ENCODE measurements around the gene PIGB.

PIGB gene

DNA sequence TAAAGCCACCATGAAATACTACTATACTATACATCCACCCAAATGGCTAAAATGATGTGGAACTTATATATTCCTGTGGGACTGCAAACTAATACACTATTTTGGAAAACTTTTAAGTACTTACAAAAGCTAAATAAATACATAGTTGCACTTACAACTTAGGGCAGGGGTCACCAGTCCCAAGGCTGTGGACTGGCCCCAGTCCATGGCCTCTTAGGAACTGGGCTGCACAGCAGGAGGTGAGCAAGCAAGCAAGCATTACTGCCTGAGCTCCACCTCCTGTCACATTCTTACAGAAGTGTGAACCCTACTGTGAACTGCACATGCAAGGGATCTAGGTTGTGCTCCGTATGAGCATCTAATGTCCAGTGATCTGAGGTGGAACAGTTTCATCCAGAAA, 18.1 kb downstream of the PIGB start:
- TF ChIP-seq CTCF (IDR thresholded peaks at IDR 0.05; ENCODE audit: insufficient read depth, low read depth, low read length, missing control alignments) = no peak
- no peak for DNase-seq (ENCODE audit: low read depth)
- no peak overlapping the region for H3K4me3 ChIP-seq (ENCODE audit: low read length)

DNA sequence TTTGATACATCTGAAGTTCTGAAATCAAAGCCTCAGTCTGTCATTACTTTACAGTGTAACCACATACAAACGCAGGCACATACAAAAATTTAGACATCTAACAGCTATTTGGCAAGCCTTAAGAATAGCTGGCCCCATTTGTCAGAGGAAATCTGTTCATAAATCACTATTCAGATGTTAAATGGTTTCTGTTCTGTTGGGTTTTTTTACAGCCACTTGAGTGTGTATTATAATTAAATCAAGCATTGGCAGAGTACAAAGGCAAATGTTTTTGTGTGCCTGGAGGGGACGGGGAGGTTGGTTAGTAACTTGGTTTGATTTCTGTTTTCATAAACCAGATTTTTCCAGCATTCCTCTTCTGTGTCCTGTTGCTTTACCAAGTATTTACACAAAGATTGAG, 24.1 kb downstream of the PIGB start:
- no peak for DNase-seq (ENCODE audit: low read depth)
- TF ChIP-seq CTCF (IDR thresholded peaks at IDR 0.05; ENCODE audit: insufficient read depth, low read depth, low read length, missing control alignments) = no peak
- no peak overlapping the region for H3K4me3 ChIP-seq (ENCODE audit: low read length)

- no peak overlapping the region for H3K4me3 ChIP-seq (ENCODE audit: low read length)
- DNase-seq (ENCODE audit: low read depth) = peak; percentile 63
- no peak for TF ChIP-seq CTCF (IDR thresholded peaks at IDR 0.05; ENCODE audit: insufficient read depth, low read depth, low read length, missing control alignments)
Measured at GRCh38 chr15:55344206-55344605, 25.2 kb downstream of the PIGB start.

DNA sequence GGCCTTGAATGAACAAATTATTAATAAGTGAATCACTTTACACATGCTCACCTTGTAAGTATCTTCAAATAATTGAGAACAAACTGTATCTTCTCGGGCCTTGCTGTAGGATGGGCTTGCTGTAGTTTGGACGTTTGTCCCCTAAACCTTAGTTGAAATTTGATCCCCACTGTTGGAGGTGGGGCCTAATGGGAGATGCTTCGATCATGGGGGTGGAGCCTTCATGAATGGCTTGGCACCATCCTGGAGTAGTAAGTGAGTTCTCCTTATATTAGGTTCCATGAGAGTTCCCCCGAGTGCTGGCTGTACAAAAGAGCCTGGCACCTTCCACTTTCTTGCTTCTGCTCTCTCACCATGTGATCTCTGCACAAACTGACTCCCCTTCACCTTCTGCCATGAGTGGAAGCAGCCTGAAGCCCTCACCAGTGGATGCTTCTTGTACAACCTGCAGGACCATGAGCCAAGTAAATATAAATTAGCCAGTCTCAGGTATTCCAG, 29.3 kb downstream of the PIGB start:
- no peak overlapping the region for H3K4me3 ChIP-seq (ENCODE audit: low read length)
- TF ChIP-seq CTCF (IDR thresholded peaks at IDR 0.05; ENCODE audit: insufficient read depth, low read depth, low read length, missing control alignments) = no peak
- no peak for DNase-seq (ENCODE audit: low read depth)

GRCh38 chr15:55349282-55349681, 30.3 kb downstream of the PIGB start:
- no peak for DNase-seq (ENCODE audit: low read depth)
- TF ChIP-seq CTCF (IDR thresholded peaks at IDR 0.05; ENCODE audit: insufficient read depth, low read depth, low read length, missing control alignments) = no peak
- H3K4me3 ChIP-seq (ENCODE audit: low read length) = no peak overlapping the region

DNA sequence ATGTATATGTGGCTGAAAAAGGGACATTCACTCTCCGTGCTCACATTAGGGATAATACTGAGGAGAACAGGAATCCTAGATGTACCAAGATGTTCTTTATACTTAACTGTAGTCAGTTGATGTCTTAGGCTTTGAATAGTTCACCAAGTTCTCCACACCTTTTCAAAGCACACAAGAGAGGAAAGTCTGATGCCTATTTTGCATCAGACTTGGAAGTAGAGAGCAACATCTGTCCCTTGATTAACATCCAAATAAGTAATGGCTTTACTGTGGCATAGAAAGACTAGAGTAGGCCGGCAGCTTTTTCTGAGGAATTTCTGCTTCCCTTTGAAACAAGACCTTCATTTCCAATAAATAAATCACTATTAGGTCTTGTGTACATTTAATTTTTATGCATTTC, 34.0 kb downstream of the PIGB start:
- TF ChIP-seq CTCF (IDR thresholded peaks at IDR 0.05; ENCODE audit: insufficient read depth, low read depth, low read length, missing control alignments) = no peak
- DNase-seq (ENCODE audit: low read depth) = no peak
- no peak overlapping the region for H3K4me3 ChIP-seq (ENCODE audit: low read length)

DNA sequence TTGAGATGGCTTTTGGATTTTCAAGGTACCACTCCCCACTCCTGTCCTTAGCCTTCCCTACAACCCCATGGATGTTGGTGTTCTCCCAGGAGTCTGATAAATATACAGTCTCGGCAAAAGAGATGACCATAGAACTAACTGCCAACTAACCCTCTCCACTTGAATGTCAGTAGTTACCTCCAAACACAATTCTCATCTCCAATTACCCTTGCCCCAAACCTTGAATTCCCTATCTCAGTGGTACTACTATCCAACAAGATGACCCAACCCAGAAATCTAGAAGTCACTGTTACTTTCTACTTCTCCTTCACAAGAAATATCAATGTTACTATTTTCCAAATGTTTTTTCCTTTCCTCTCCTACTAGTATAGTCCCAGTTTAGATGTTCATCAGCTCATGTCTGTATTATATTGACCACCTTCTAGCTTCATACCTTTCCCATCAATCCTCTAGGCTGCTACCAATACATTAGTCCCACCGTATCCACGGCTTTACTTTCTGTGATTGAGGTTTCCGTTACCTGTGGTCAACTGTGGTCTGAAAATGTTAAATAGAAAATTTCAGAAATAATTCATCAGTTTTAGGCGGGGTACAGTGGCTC, 38.1 kb downstream of the PIGB start:
- H3K4me3 ChIP-seq (ENCODE audit: low read length) = no peak overlapping the region
- no peak for TF ChIP-seq CTCF (IDR thresholded peaks at IDR 0.05; ENCODE audit: insufficient read depth, low read depth, low read length, missing control alignments)

More for the DNA sequence above, 38.1 kb downstream of the PIGB start:
- no peak for DNase-seq (ENCODE audit: low read depth)

Measured in epithelial cell of esophagus (primary cell).